Kidney (tissue), 14 donors: Measurements from ENCODE around the gene ZRANB2. TPM values are rescaled to one million over a fixed set of nuclear protein-coding genes. Genes with fewer than 3 reads are reported as not detected.

Source experiments
- DNase-seq, 5 donors: peaks; one replicate each; pipeline ENCODE4 v3.0.0-alpha.2; 2013 to 2020
- FAIRE-seq: peaks from 2 replicates; lab custom pipeline; 2012; peaks lifted over from hg19 to GRCh38; lab: Jason Lieb, UNC
- H3K27ac ChIP-seq, 2 donors: one replicate each; pipeline ENCODE4 v1.7.0; 2013; ENCODE audit warnings: low read depth in 2 of 2, low read length in 2 of 2, inconsistent platforms in 1 of 2
- H3K27me3 ChIP-seq: one replicate; pipeline ENCODE4 v1.7.1; 2013; ENCODE audit warnings: low read length, inconsistent platforms; ENCODE audit not compliant: control insufficient read depth, insufficient read depth
- H3K36me3 ChIP-seq, 3 donors: one replicate each; pipeline versions ENCODE4 v1.7.0 to v1.7.1; 2013; ENCODE audit warnings: low read length in 3 of 3, control low read depth in 1 of 3, inconsistent platforms in 1 of 3; ENCODE audit not compliant: insufficient read depth in 3 of 3, control insufficient read depth in 2 of 3
- H3K4me1 ChIP-seq, 3 donors: one replicate each; pipeline versions ENCODE4 v1.7.0 to v1.7.1; 2013; ENCODE audit warnings: low read length in 3 of 3, inconsistent platforms in 1 of 3, low read depth in 1 of 3; ENCODE audit not compliant: control insufficient read depth in 2 of 3, insufficient read depth in 2 of 3
- H3K4me3 ChIP-seq, 3 donors: one replicate each; pipeline versions ENCODE4 v1.7.0 to v1.8.1; 2013; ENCODE audit warnings: low read length in 3 of 3, control low read depth in 1 of 3, inconsistent platforms in 1 of 3
- H3K9ac ChIP-seq, 3 donors: one replicate each; pipeline versions ENCODE4 v1.7.0 to v1.7.1; 2013; ENCODE audit warnings: low read length in 3 of 3, control low read depth in 1 of 3, inconsistent platforms in 1 of 3
- H3K9me3 ChIP-seq, 3 donors: one replicate each; pipeline versions ENCODE4 v1.7.0 to v1.7.1; 2013; ENCODE audit warnings: low read length in 3 of 3, control low read depth in 1 of 3, inconsistent platforms in 1 of 3; ENCODE audit not compliant: control insufficient read depth in 2 of 3, insufficient read depth in 1 of 3
- intact Hi-C: fragments of 100-400 bp; cut with DNase I; formaldehyde crosslinking; loops from one replicate; pipeline ENCODE4 v1.11.1; 2022
- polyA plus RNA-seq: library from polyadenylated mRNA; stranded (reverse); fragments of 350-450 nt; fragmentation: Illumina TruSeq; extraction: RNeasy Lipid Tissue Mini Kit (QIAGEN cat#74804); gene quantifications from one replicate; pipeline ENCODE4 v1.2.3, GENCODE V29; 2014; ENCODE audit warnings: low read depth, low replicate concordance; ENCODE audit not compliant: insufficient read depth
- total RNA-seq: library from RNA; stranded (reverse); fragmentation: NEBNext Ultra II Directional; extraction: Animal tissue kit (Norgen Biotek cat#: 25700); gene quantifications from one replicate; pipeline ENCODE4 v1.2.1, GENCODE V29; 2021
- TF ChIP-seq, protein P1 (sequence below): IDR thresholded peaks from 3 replicates; pipeline ENCODE4 v1.5.1; 2012; ENCODE audit warnings: mild to moderate bottlenecking, moderate library complexity, borderline replicate concordance; ENCODE audit not compliant: insufficient read depth; ENCODE audit errors: extremely low read depth
- donor health status: control.
- donor health status: control.
- donor health status: control.
- donor health status: control.
- donor health status: control.
- donor health status: DM: yes; HTN: yes; CAD: no.
- donor health status: Normal renal cell carcinoma (clear cell type).

ZRANB2 gene
- total and polyA plus RNA-seq, 2 donors from 2014 or later: 37.7 to 78.8 TPM

GRCh38 chr1:71031426-71031825 is 49.4 kb downstream of the ZRANB2 start:
- TF ChIP-seq, protein P1, sequence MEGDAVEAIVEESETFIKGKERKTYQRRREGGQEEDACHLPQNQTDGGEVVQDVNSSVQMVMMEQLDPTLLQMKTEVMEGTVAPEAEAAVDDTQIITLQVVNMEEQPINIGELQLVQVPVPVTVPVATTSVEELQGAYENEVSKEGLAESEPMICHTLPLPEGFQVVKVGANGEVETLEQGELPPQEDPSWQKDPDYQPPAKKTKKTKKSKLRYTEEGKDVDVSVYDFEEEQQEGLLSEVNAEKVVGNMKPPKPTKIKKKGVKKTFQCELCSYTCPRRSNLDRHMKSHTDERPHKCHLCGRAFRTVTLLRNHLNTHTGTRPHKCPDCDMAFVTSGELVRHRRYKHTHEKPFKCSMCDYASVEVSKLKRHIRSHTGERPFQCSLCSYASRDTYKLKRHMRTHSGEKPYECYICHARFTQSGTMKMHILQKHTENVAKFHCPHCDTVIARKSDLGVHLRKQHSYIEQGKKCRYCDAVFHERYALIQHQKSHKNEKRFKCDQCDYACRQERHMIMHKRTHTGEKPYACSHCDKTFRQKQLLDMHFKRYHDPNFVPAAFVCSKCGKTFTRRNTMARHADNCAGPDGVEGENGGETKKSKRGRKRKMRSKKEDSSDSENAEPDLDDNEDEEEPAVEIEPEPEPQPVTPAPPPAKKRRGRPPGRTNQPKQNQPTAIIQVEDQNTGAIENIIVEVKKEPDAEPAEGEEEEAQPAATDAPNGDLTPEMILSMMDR: no peak
- no peak overlapping the region for H3K4me3 ChIP-seq
- no peak for FAIRE-seq
- no peak for DNase-seq
- H3K36me3 ChIP-seq: no peaks in the 10 kb centered on the region
- H3K9ac ChIP-seq: no peak overlapping the region
- intact Hi-C loops: no loop called here
- H3K27me3 ChIP-seq: no peaks in the 10 kb centered on the region
- peaks cover 0 to 3% (median 0%) of the 10 kb centered on the region in 3 donors for H3K4me1 ChIP-seq
- no peak overlapping the region for H3K27ac ChIP-seq
- H3K9me3 ChIP-seq: no peaks in the 10 kb centered on the region

GRCh38 chr1:71030026-71030425 is 50.8 kb downstream of the ZRANB2 start:
- TF ChIP-seq, protein P1: no peak
- H3K9ac ChIP-seq: no peak overlapping the region
- H3K27ac ChIP-seq: no peak overlapping the region
- H3K4me3 ChIP-seq: no peak overlapping the region
- FAIRE-seq: no peak
- no peak for DNase-seq
- intact Hi-C loops: no loop called here
- H3K9me3 ChIP-seq: no peaks in the 10 kb centered on the region
- no peaks in the 10 kb centered on the region for H3K27me3 ChIP-seq
- no peaks in the 10 kb centered on the region for H3K36me3 ChIP-seq
- H3K4me1 ChIP-seq: peaks cover 0 to 3% (median 0%) of the 10 kb centered on the region in 3 donors

- TF ChIP-seq, protein P1: no peak
- Histone ChIP-seq H3K4me3 (no peak overlapping the region), H3K4me1 (peaks cover 0 to 3% (median 0%) of the 10 kb centered on the region in 3 donors), H3K27me3 (no peaks in the 10 kb centered on the region), H3K27ac (no peak overlapping the region), H3K36me3 (no peaks in the 10 kb centered on the region), H3K9me3 (no peaks in the 10 kb centered on the region), H3K9ac (no peak overlapping the region)
- intact Hi-C loops: no loop called here
- no peak for DNase-seq
- no peak for FAIRE-seq
Measured at GRCh38 chr1:71028981-71029380, 51.9 kb downstream of the ZRANB2 start.

DNA sequence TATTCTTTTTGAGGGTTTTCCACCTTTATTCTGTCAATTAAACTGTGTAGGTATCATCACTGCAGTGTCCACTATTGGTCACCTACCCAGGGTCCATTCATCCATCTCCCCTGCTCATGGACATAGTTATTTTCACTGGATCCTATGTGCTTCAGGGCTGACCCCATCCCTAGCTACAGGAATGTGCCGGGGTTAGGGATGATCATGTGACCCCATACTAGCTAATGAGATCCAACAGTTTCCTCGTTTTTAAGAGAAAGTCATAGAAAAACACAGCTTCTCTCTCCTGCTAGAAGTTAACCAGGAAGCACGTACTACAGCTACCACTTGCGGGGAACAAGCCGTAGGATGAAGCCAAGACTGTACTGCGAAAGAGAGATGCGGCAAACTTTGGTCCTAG is 52.8 kb downstream of the ZRANB2 start:
- no peak overlapping the region for H3K27ac ChIP-seq
- FAIRE-seq (no peak), DNase-seq (no peak)
- no peak overlapping the region for H3K9ac ChIP-seq
- TF ChIP-seq, protein P1: no peak
- H3K4me3 ChIP-seq: no peak overlapping the region
- H3K36me3 ChIP-seq: no peaks in the 10 kb centered on the region
- intact Hi-C loops: no loop called here
- no peaks in the 10 kb centered on the region for H3K27me3 ChIP-seq
- H3K4me1 ChIP-seq: peaks cover 0 to 3% (median 0%) of the 10 kb centered on the region in 3 donors
- no peaks in the 10 kb centered on the region for H3K9me3 ChIP-seq
